HepG2 (cell line): ENCODE data around the gene LMAN2. TPM values are rescaled to one million over a fixed set of nuclear protein-coding genes. Genes with fewer than 3 reads are reported as not detected.

Experiments used
- ASH2L ChIP-seq: fragments of 300-600, 200-600 bp; sonication (generic); IDR thresholded peaks from 2 replicates; pipeline ENCODE4 v1.7.0; 2017; ENCODE audit warnings: low read depth, mild to moderate bottlenecking, moderate library complexity, mixed read lengths, low read length; ENCODE audit not compliant: insufficient read length
- HDAC1 ChIP-seq: sonication (generic); formaldehyde crosslinking; IDR thresholded peaks from 2 replicates; pipeline ENCODE4 v1.5.1; 2020; ENCODE audit warnings: mild to moderate bottlenecking, missing genetic modification reagents
- HES4 ChIP-seq: sonication (generic); formaldehyde crosslinking; IDR thresholded peaks from 2 replicates; pipeline ENCODE4 v1.9.0; 2021; ENCODE audit warnings: mild to moderate bottlenecking, missing genetic modification reagents, borderline replicate concordance
- HNRNPK ChIP-seq: fragments of 200-400 bp; formaldehyde crosslinking; IDR thresholded peaks from 2 replicates; pipeline ENCODE4 v1.6.1; 2018; ENCODE audit warnings: low read length, low read depth, moderate library complexity, mild to moderate bottlenecking; ENCODE audit not compliant: poor library complexity, severe bottlenecking
- MYPOP ChIP-seq: sonication (generic); formaldehyde crosslinking; IDR thresholded peaks from 2 replicates; pipeline ENCODE4 v1.8.1; 2023; ENCODE audit warnings: mild to moderate bottlenecking, moderate library complexity, missing genetic modification reagents
- NFKBIZ ChIP-seq: IDR thresholded peaks from 2 replicates; pipeline ENCODE4 v1.6.1; 2018; ENCODE audit warnings: missing genetic modification reagents, missing compliant biosample characterization
- PHF20 ChIP-seq: sonication (generic); formaldehyde crosslinking; IDR thresholded peaks from 2 replicates; pipeline ENCODE4 v1.5.0; 2020; ENCODE audit warnings: mild to moderate bottlenecking, missing genetic modification reagents
- RAD21 ChIP-seq: fragments of 450-650 bp; formaldehyde crosslinking; IDR thresholded peaks from 2 replicates; pipeline ENCODE4 v1.5.0; 2020; ENCODE audit warnings: mild to moderate bottlenecking
- SOX6 ChIP-seq, 2 experiments: fragments of 450-650 bp in 1 of 2; sonication (generic) in 1 of 2; formaldehyde crosslinking in 1 of 2; IDR thresholded peaks; 2 replicates each; pipeline versions ENCODE4 v1.4.0 to v1.6.1; 2017 to 2020; ENCODE audit warnings: antibody characterized with exemption in 1 of 2, mild to moderate bottlenecking in 1 of 2, missing genetic modification reagents in 1 of 2
- TFE3 ChIP-seq: IDR thresholded peaks from 2 replicates; pipeline ENCODE4 v1.6.1; 2016
- ZBTB38 ChIP-seq: sonication (generic); formaldehyde crosslinking; IDR thresholded peaks from 2 replicates; pipeline ENCODE4 v1.5.1; 2020; ENCODE audit warnings: mild to moderate bottlenecking, missing genetic modification reagents
- ZNF557 ChIP-seq: sonication (generic); formaldehyde crosslinking; IDR thresholded peaks from 2 replicates; pipeline ENCODE4 v1.4.0; 2020; ENCODE audit warnings: missing genetic modification reagents
- ZNF749 ChIP-seq: sonication (generic); formaldehyde crosslinking; IDR thresholded peaks from 2 replicates; pipeline ENCODE4 v1.8.0; 2022; ENCODE audit warnings: mild to moderate bottlenecking, missing genetic modification reagents, moderate library complexity, borderline replicate concordance
- ZNF766 ChIP-seq: sonication (generic); formaldehyde crosslinking; IDR thresholded peaks from 2 replicates; pipeline ENCODE4 v1.5.0; 2020; ENCODE audit warnings: missing genetic modification reagents, borderline replicate concordance
- ZNF770 ChIP-seq: sonication (generic); formaldehyde crosslinking; IDR thresholded peaks from 2 replicates; pipeline ENCODE4 v1.5.0; 2020; ENCODE audit warnings: mild to moderate bottlenecking, missing genetic modification reagents
- ZNF800 ChIP-seq: sonication (generic); formaldehyde crosslinking; IDR thresholded peaks from 2 replicates; pipeline ENCODE4 v1.4.0; 2020; ENCODE audit warnings: missing genetic modification reagents
- ZSCAN5A ChIP-seq: sonication (generic); formaldehyde crosslinking; IDR thresholded peaks from 2 replicates; pipeline ENCODE4 v1.8.0; 2022; ENCODE audit warnings: mild to moderate bottlenecking, missing genetic modification reagents, borderline replicate concordance
- polyA plus RNA-seq, 8 experiments: library from polyadenylated mRNA; depleted of rRNA in 3 of 8; stranded (reverse) in 7 of 8; unstranded in 1 of 8; fragments of >200 nt; fragmentation: Illumina TruSeq in 4 of 8; extraction: Trizol in 4 of 8; gene quantifications; 2 replicates each; pipeline versions ENCODE4 v1.2.1 to v1.2.3, GENCODE V29; 2011 to 2016; ENCODE audit warnings: low read depth in 4 of 8, missing spikeins in 1 of 8, mixed read lengths in 1 of 8; ENCODE audit not compliant: insufficient read depth in 1 of 8
- total RNA-seq, 5 experiments: library from RNA; depleted of rRNA; stranded (reverse); fragments of >200 nt; fragmentation: Illumina TruSeq; extraction: Trizol; gene quantifications; 2 replicates each; pipeline ENCODE4 v1.2.3, GENCODE V29; 2016; ENCODE audit warnings: low read depth in 1 of 5

The LMAN2 gene
- total and polyA plus RNA-seq, 2 of the 13 experiments (the other 11 are each of a cell fraction or from before 2014, with no cell fraction given): 191 to 197 TPM

- TF ChIP-seq TFE3 (peak; percentile 87), ZNF749 (CRISPR knock-in tag) (0 out of 2 replicates have a peak, but pooled peaks have one; percentile 77), ZNF557 (CRISPR knock-in tag) (0 out of 2 replicates have a peak, but pooled peaks have one; percentile 46), MYPOP (CRISPR knock-in tag) (peak; percentile 90), NFKBIZ (peak; percentile 59; the same call in 1 of the 2 replicates), PHF20 (peak; percentile 59), HES4 (no peak), ZNF800 (CRISPR knock-in tag) (no peak), ZNF766 (peak; percentile 87), ASH2L (peak; percentile 90), ZSCAN5A (CRISPR knock-in tag) (no peak), ZNF770 (CRISPR knock-in tag) (peak; percentile 53; the same call in 1 of the 2 replicates), HDAC1 (peak; percentile 61; the same call in 1 of the 2 replicates), HNRNPK (no peak), SOX6 (IDR thresholded peaks at IDR 0.05) (0 out of 2 replicates have a peak, but pooled peaks have one; percentile 28), SOX6 (CRISPR knock-in tag; IDR thresholded peaks at IDR 0.05) (peak; percentile 74), ZBTB38 (CRISPR knock-in tag) (no peak), RAD21 (CRISPR knock-in tag) (peak; percentile 13; the same call in 1 of the 2 replicates)
Observed at GRCh38 chr5:177378884-177379883, 27.7 kb upstream of the LMAN2 start (continued).
